Measurements from ENCODE around the gene SLC31A1. TPM values are rescaled to one million over a fixed set of nuclear protein-coding genes. Genes with fewer than 3 reads are reported as not detected.

The SLC31A1 gene
- total RNA-seq, 1 donor from 2014 or later, result 43.4 TPM

GRCh38 chr9:113205861-113206260, 15.5 kb upstream of the SLC31A1 start:
- Histone ChIP-seq H3K4me3 (no peak overlapping the region), H3K27ac (no peak overlapping the region), H3K36me3 (peaks cover 97% of the 10 kb centered on the region), H3K27me3 (no peaks in the 10 kb centered on the region), H3K9me3 (no peaks in the 10 kb centered on the region), H3K4me1 (peaks cover 6% of the 10 kb centered on the region)
- ATAC-seq, result no peak
- TF ChIP-seq, protein P1, sequence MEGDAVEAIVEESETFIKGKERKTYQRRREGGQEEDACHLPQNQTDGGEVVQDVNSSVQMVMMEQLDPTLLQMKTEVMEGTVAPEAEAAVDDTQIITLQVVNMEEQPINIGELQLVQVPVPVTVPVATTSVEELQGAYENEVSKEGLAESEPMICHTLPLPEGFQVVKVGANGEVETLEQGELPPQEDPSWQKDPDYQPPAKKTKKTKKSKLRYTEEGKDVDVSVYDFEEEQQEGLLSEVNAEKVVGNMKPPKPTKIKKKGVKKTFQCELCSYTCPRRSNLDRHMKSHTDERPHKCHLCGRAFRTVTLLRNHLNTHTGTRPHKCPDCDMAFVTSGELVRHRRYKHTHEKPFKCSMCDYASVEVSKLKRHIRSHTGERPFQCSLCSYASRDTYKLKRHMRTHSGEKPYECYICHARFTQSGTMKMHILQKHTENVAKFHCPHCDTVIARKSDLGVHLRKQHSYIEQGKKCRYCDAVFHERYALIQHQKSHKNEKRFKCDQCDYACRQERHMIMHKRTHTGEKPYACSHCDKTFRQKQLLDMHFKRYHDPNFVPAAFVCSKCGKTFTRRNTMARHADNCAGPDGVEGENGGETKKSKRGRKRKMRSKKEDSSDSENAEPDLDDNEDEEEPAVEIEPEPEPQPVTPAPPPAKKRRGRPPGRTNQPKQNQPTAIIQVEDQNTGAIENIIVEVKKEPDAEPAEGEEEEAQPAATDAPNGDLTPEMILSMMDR (IDR thresholded peaks at IDR 0.05), result no peak
- intact Hi-C loops (cut with DNase I), result no loop called here
- DNase-seq, result no peak

DNA sequence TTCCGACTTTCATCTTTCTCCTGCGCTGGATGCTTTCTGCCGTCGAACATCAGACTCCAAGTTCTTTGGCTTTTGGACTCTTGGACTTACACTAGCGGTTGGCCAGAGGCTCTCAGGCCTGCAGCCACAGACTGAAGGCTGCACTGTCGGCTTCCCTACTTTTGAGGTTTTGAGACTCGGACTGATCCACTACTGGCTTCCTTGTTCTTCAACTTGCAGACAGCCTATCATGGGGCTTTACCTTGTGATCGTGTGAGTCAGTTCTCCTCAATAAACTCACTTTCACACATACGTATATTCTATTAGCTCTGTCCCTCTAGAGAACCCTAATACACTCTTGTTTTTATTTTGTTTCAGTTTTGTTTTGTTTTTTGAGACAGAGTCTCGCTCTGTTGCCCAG, 10.5 kb upstream of the SLC31A1 start:
- DNase-seq, result no peak

GRCh38 chr9:113215132-113215531, 6.2 kb upstream of the SLC31A1 start:
- Histone ChIP-seq H3K27ac (no peak overlapping the region), H3K9me3 (no peaks in the 10 kb centered on the region), H3K4me3 (no peak overlapping the region), H3K36me3 (peaks cover 13% of the 10 kb centered on the region), H3K27me3 (no peaks in the 10 kb centered on the region), H3K4me1 (peaks cover 28% of the 10 kb centered on the region)
- intact Hi-C loops (cut with DNase I), result no loop called here
- TF ChIP-seq, protein P1 (IDR thresholded peaks at IDR 0.05), result no peak
- ATAC-seq (peak; percentile 32), DNase-seq (no peak)

More for the DNA sequence above, 10.5 kb upstream of the SLC31A1 start:
- peak; percentile 65 for ATAC-seq
- Histone ChIP-seq H3K4me1 (peaks cover 11% of the 10 kb centered on the region), H3K4me3 (no peak overlapping the region), H3K27ac (peak overlapping the region; percentile 59), H3K9me3 (no peaks in the 10 kb centered on the region), H3K36me3 (peaks cover 56% of the 10 kb centered on the region), H3K27me3 (no peaks in the 10 kb centered on the region)
- intact Hi-C loops (cut with DNase I), result no loop called here
- TF ChIP-seq, protein P1 (IDR thresholded peaks at IDR 0.05), result no peak

- Histone ChIP-seq H3K36me3 (no peaks in the 10 kb centered on the region), H3K4me3 (no peak overlapping the region), H3K4me1 (peaks cover 26% of the 10 kb centered on the region), H3K27ac (no peak overlapping the region), H3K9me3 (no peaks in the 10 kb centered on the region), H3K27me3 (no peaks in the 10 kb centered on the region)
- DNase-seq (no peak), ATAC-seq (no peak)
- intact Hi-C loops (cut with DNase I), result no loop called here
- TF ChIP-seq, protein P1 (IDR thresholded peaks at IDR 0.05), result no peak
Observed at GRCh38 chr9:113216406-113216805, 4.9 kb upstream of the SLC31A1 start.

GRCh38 chr9:113219186-113219936, 2.0 kb upstream of the SLC31A1 start:
- TF ChIP-seq, protein P1 (IDR thresholded peaks at IDR 0.05), result no peak
- no peak for ATAC-seq
- peak overlapping the region; percentile 77 for H3K4me3 ChIP-seq
- H3K27ac ChIP-seq, result peak overlapping the region; percentile 53
- DNase-seq, result no peak
- H3K27me3 ChIP-seq, result no peaks in the 10 kb centered on the region
- intact Hi-C loops (cut with DNase I), result no loop called here
- peaks cover 51% of the 10 kb centered on the region for H3K4me1 ChIP-seq
- H3K36me3 ChIP-seq, result no peaks in the 10 kb centered on the region
- H3K9me3 ChIP-seq, result no peaks in the 10 kb centered on the region
